HG03439 (cell line): Measurements from ENCODE around the gene NECAP2.
"Not testable (repeated sequence)": the region's sequence is repeated elsewhere in the genome, so short reads cannot be mapped to it uniquely, and the experiment has no call there.

ENCODE experiments used
- ATAC-seq: cut with Tn5 transposase; IDR thresholded peaks from one replicate; pipeline ENCODE4 v1.9.1; 2021; ENCODE audit warnings: mild to moderate bottlenecking, moderate library complexity; ENCODE audit not compliant: unreplicated experiment

The NECAP2 gene

DNA sequence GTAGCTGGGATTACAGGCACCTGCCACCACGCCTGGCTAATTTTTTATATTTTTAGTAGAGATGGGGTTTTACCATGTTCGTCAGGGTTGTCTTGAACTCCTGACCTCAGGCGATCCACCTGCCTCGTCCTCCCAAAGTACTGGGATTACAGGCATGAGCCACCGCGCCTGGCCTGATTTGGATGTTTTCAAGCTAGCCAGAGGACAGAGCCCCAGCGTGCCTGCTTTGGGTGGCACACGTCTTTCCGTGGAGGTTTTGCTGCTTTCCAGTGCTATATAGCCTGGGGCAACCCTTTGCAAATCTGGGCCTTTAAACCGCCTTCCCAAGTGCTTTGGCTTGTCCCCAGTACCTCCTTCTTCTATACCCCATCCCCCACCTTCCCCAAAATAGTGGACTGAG lies 15.6 kb downstream of the NECAP2 start:
- not testable (repeated sequence) for ATAC-seq

DNA sequence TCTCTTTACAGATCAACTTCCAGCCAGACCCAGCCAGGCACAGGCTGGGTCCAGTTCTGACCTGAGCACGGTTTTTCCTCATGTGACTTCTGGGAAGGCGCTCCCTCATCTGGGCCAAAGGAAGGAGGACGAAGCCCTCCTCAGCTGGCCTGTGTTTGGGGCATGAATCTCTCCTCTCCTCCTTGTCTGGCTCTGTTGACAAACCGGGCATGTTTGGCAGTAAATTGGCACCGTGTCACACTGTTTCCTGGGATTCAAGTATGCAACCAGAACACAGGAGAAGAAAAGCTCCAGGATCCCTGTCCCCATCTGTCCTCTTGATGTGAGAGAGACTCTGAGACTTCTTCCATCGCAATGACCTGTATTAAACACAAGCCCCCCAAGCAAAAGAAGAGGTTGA lies 18.3 kb downstream of the NECAP2 start:
- no peak for ATAC-seq

DNA sequence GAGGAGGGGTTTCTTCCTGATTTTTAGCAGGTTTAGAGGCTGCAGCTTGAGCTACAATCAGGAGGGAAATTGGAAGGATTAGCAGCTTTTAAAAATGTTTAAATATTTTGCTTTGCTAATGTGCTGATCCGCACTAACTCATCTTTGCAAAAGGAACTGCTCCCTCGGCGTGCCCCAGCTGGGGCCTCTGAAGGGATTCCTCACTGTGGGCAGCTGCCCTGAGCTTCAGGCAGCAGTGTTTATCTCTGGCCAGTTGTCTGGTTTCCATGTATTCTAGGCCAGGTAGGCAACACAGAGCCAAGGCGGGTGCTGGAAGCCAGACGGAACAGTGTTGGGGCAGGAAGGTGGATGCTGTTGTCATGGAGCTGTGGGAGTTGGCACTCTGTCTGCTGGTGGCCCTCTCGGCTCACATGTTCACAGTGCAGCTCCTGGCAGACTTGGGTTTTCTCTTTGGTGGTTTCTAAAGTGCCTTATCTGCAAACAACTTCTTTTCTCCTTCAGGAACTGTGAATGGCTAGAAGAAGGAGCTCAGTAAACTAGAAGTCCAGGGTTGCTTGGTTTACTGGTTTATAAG lies 18.9 kb downstream of the NECAP2 start:
- ATAC-seq, result no peak

DNA sequence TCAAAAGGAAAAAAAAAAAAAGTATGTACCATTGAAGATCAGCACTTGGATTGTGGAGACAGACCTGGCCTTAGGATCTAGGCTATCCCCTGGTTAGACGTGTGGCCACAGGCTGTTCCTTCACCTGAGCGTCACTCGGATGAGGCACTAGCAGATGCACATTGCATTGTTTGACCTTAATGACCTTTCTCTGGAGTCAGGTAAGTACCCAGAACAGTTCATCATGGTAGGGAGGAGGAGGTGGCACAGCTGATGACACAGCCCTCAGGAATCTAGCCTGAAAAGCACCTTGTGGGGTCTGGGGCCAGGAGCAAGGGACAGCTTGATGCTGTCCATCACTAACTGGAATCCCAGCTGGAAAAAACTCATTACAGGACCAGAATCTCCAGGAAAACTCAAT lies 21.2 kb downstream of the NECAP2 start:
- no peak for ATAC-seq

DNA sequence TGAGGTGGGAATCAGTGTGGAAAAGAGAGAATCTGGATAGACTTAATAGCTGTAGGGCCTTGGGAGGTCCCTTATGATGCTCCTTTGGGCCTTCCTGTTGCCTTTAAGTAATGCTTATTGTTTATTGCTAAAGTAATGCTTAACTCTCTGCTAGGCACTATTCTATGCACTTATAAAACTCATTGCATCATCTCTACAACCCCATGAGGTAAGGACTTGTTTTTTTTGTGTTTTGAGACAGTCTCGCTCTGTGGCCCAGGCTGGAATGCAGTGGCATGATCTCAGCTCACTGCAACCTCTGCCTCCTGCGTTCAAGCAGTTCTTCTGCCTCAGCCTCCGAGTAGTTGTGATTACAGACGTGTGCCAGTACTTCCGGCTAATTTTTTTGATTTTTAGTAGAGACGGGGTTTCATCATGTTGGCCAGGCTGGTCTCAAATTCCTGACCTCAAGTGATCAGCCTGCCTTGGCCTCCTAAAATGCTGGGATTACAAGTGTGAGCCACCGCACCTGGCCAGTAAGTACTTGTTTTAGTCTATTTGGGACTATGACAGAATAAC lies 22.3 kb downstream of the NECAP2 start:
- ATAC-seq, result no peak

DNA sequence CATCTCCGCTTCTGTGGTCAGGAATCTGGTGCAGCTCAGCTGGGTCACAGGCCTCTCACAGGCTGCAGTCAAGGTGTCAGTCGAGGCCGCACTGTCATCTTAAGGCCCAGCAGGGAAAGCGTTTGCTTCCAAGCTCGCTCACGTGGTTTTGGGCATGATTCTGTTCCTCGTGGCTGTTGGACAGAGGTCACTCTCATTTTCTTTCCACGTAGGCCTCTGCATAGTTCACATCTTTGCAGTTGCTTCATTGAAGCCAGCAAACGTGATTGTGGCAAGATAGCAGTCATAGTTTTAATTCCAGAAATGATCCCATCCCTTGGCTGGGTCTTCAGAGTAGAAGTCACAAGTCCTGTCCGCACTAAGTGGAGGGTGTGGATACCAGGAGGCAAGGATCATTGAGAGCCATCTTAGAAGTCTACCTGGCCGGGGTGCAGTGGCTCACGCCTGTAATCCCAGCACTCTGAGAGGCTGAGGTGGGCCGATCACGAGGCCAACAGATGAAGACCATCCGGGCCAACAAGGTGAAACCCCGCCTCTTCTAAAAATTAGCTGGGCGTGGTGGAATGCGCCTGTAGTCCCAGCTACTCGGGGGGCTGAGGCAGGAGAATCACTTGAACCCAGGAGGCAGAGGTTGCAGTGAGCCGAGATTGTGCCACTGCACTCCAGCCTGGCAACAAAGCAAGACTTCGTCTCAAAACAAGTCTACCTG lies 24.5 kb downstream of the NECAP2 start:
- no peak for ATAC-seq

DNA sequence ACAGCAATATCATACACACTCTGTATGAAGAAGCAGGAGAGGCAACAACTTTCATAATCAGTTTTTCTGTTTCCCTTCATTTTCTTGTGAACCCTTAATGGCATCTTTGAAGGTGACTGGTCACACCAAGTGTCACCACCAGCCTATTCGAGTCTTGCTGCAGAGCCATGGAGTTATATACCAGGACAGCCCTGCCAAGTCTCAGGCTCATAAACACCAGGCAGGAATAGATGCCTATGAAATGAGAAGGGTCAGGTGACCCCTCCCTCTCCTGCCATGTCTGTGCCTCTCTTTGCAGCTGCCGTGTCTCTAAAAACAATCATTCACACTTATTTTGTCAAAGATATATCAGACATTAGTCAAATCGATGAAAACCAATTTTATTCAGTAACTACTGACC lies 28.0 kb downstream of the NECAP2 start:
- ATAC-seq, result no peak

DNA sequence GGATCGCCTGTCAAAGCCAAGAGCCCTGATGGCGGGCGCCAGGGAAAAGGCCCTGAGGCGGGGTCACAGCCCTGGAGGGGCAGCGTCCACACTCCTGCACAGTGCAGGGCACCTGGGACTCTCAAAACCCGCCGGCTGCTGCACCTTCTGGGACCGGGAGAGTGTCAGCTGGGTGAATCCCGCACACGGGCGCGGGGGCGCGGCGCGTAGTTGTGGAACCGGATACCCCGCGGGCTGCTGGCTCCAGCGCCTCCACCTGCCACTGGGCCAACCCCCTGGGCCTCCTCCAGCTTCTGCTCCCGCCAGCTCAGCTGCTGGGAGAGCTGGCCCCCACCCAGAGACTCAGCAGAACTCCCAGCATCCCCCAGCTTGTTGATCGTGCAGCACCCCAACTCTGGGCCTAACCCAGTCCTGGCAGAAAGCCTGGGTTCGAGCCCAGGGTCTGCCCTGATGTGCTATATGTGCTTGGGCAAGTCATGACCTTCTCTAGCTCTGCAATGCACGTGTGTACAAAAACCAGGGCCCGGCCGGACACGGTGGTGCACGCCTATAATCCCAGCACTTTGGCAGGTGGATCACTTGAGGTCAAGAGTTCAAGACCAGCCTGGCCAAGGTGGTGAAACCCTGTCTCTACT lies 33.8 kb downstream of the NECAP2 start:
- ATAC-seq, result no peak

DNA sequence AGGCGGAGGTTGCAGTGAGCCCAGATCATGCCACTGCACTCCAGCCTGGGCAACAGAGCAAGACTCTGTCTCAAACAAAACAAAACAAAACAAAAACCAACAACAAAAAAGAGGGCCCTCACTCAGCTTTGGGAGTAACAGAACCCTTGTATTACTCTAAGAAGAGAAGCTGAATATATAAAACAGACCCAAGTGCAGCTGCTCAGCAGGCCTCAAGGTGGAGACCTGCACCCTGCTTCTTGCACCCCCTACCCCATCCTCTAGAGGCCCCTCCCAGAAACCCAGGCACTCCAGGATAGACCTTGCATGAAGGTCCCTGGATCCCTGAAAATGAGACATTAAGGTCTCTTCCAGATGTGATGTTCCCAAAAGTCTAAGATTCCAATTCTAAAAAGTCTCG lies 34.4 kb downstream of the NECAP2 start:
- not testable (repeated sequence) for ATAC-seq

DNA sequence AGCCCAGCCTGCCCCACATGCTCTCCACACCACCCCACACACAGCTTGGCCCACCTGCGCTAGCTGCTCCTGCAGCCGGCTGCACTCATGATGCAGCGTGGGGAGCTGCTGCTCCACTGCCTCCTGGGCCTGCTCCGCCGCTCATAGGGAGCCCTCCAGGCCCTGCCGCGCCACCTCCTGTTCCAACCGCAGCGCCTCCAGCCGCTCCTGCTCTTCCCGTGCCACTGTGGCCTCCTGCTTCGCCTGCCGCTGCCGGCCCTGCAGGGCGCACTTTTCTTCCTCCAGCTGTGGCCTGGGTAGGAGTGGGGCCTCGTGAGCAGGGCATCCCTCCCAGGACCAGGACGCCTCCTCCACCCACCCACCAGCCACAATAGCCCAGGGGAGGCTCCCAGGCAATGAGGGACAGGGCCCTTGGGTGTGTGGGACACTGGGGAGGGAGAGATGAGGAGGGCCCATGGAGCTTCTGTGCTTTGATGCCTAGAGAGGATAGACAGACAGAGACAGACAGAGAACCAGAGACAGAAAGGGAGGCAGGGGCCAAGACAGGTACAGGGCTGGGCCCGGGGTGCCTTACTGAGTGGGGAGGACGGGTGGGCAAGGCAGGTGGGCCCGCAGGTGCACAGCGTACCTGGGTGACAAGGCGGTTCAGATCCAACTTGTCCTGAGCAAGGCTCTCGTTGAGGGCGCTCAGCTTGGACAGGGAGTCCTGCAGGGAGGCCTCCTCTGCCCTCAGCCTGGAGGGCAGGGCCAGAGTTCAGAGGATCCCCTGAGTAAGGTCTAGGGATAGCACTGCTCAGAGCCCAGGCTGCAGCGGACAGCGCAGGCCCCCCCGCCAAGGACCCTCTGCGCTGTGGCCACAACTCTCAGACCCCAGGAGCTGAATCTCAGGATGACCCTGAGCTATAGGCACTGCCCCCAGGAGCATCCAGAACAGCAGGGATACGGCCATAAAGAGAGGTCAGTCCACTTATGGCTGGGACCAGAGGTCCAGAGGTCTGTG lies 35.5 kb downstream of the NECAP2 start:
- ATAC-seq, result not testable (repeated sequence)

DNA sequence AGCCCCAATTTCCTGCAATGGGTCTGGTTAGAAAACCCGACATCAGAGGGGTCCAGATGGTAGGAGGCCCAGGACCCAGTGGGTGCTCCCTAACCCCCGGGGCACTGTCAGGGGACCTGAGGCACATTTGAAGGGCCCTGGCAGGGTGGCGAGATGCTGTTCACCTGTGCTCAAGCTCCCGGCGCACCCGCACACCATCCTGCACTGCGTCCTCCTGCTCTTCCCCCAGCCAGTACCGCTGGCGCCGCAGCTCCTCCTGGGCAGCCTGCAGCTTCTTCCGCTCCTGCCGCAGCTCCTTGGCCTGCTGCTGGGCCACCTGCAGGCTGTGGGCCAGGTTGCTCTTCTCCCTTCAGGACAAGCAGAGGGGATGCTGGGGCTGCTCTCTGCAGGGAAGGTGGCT lies 37.6 kb downstream of the NECAP2 start:
- ATAC-seq, result no peak

DNA sequence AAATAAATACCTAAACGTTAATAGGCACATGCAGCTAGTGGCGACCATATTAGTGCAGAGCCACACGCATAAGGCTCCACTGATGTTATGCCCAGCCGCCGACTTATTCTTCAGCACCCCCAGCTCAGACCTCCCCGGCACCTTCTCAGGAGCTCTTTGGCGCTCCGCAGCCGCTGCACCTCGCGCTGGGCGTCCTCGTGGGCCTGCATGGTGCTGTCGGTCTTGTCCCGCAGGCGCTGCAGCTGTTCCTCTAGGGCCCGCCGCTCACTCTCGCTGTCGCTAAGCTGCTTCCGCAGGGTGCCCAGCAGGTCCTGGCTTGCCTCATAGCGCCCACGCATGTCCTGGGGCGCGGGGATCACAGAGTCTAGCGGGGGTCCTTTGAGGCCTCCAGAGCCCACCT lies 42.6 kb downstream of the NECAP2 start:
- not testable (repeated sequence) for ATAC-seq

DNA sequence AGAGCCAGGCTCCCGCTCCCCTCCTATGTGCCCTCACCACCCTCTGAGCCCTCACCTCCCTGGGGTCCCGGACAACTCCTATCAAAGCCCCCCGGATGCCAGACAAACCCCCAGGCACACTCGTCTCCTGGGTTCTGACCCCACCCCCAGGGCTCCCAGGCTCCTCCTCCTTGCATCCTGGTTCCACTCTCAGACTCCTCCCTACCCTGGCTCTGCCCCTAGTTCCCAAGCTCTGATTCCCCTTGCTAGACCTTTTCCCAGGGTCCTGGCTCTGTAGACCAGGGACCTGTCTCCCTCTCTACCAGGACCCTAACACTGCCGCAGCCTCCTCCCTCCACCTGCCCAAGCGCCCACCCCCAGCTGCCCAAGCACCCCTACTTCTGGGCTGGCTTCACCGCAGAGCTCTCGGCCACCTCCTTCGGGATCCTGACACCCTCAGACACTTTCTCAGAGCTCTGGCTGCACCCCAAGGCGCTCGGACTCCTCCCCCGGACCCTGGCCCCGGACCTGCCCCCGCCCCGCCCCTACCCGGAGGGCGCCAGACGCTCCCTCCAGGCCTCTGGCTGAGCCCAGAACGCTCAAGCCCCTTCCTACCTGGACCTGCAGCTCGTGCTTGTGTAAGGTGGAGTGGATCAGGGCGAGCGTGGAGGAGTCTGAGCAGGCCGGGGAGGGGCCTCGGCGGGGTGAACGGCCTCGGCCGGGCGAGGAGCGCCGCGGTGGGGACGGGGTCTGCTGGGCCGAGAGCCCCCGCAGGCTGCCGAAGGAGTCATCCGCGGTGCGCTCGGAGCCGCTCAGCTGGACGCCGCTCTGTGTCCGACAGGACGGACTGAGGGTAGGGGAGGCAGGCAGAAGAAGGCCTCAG lies 43.3 kb downstream of the NECAP2 start:
- ATAC-seq, result not testable (repeated sequence)

DNA sequence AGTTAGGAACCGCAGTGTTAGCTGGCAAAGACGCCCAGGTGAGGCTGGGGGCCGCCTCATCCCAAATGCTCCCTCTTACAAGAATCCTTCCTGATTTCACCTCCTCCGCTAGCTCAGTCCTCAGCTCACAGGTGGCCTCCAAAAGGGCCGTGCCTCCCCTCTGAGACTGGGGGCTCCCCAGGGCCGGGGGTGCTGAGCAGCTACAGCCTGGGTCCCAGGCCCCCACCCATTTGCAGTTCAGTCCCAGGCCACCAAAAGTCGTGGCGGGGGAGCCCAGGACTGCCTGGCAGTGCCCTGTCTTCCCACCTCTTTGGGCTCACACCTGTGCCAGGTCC lies 43.9 kb downstream of the NECAP2 start:
- ATAC-seq, result no peak

DNA sequence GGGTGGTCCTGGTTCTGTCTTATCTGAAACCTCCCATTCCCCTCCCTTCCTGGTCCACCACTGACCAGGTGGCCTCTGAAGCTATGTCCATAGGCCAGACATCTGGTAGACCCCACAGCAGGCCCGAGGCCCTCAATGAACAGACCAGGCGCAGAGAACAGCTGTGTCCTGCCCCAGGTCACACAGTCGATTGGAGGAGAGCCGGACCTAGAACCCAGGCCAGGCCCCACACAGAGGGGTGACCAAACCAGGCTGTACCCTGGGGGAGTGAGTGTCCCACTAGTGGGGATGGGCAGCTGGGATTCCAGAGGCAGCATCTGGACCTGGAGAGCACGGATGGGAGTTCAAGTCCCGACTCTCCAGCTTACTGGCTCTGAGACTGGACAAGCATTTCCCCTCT lies 44.4 kb downstream of the NECAP2 start:
- ATAC-seq, result no peak

DNA sequence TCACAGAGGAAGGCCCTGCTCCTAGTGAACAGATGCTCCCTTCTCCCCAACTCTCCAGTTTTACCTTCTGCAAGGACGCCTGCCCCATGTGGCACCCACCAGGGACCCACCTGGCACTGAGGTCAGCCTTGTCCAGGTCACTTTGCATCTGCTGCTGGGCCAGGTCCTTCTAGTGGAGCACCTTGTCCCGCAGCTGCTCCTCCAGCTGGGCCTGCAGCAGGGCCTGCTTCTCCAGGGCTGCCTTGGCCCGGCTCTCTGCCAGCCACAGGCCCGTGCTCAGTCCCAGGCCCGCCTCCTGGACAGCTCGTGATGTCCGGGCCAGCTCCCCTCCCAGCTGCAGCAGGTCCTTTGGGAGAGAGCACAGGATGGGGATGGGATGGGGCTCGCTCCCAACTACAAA lies 45.8 kb downstream of the NECAP2 start:
- ATAC-seq, result not testable (repeated sequence)

DNA sequence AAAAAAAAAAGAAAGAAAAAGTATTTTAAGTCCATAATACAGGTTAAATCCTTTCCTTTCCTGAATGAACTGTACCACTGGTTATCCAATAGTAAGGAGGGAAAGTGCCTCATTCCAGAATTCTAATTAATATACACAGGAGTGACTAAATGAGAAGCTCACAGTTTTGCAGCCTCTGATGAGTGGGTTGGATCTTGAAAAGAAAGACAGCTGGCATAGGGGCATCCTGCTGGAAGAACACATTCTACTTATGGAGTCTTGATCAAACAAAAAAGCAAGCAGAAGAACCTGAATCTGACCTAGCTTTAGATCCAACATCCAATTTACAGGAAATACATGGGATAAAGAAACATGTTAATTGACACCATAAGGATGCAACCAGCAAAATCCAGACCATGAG lies 46.5 kb downstream of the NECAP2 start:
- not testable (repeated sequence) for ATAC-seq

DNA sequence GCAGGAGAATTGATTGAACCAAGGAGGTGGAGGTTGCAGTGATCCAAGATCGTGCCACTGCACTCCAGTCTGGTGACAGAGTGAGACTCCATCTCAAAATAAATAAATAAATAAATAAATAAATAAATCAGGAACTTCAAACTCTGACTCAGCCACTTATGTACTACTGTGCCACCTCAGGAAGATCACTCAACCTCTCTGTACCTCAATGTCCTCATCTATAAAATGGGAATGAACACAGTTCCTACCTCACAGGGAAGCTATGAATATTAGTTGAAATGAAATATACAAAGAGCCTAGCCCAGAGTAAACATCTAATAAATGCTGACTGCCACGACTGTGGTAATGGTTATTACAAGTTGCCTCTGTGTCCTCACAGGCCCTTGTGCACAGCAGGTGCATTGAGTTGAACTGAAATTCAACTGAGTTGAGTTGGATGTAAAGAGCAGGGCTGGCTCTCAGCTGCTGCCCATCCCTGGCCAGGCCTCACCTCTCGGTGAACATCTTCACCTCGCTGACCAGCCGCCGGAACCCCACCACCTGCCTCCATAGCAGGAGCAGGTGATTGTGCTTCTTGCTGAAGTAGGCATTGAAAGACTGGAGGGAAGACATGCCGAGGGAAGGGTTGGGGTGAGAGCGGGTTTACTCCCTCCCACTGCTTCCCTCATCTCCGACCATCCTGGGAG lies 48.8 kb downstream of the NECAP2 start:
- ATAC-seq, result not testable (repeated sequence)

DNA sequence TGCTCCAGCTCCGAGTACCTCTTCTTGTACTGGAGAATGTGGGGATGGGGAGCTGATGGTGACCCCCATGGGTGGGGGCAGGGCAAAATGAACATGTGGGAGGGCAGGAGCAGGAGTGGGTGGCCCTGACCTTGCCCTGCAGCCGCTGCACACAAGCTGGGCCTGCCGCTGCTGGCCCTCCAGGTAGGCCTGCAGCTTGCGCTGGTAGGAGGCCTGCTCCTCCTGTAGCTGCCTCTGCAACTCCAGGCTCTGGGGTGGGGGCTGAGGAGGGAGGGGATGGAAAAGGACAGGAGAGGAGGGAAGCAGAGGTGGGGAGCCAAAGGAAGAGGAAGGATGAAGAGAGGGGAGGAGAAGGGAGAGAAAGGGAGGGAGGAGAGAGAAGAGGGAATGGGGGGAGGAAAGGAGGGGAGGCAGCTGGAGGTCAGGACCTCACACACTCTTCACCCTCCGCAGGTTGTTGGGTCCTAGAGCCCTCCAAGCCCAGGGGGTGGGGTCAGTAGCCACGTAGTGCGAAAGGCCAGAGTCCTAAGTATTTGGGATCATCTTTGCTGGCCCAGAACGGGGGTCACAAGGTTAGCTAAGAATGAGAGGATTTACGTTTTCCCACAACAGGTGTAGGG lies 50.6 kb downstream of the NECAP2 start:
- ATAC-seq, result no peak
